Measurements from ENCODE around the gene PPARG. TPM values are rescaled to one million over a fixed set of nuclear protein-coding genes. Genes with fewer than 3 reads are reported as not detected.
A peak's percentile ranks its signal among the peaks of the same experiment; 100 is the strongest.

PPARG gene
- total and polyA plus RNA-seq, 2 of the 8 experiments (the other 6 are each of a cell fraction or from before 2014, with no cell fraction given), result 0.06 TPM; not detected in 1

DNA sequence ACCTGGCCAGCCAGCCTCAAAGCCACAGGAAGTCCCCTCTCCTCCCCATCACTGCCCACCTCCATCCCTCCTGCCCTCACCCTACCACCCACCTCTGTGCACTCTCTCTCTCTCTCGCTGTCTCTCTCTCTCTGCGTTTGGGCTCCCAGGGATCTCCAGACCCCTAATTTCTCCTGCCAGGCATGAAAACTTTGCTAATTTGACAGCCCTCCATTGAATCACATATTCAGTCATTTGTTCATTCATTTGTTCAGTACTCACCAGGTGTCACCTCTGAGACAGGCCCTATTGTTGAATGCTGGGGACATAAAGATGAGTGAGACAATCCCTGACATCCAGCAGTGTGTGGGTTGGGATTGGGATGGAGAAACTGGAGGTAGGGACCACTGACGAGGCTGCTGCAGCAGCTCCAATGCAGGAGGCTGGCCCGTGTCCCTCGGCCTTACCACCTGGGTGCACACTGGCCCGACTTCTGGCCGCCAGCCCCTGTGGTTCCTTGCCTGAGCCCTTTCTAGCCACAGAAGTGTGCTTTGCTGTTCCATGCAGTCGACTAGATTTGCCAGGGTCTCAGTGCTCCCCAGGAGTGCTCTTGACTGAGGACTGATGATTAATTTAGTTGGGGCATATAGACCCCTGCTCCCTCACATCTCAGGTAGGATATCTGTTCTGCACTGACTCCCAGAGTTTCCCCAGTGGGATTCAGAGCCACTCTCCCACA, 156.8 kb downstream of the PPARG start:
- Histone ChIP-seq H4K8ac (ENCODE audit: extremely low read depth, insufficient read depth, low read length) (no peak overlapping the region), H2BK120ac (replicated peaks; ENCODE audit: low read depth, low read length) (no peak overlapping the region), H2AFZ (ENCODE audit: low read length) (peak overlapping the region; percentile 90; the same call in 1 of the 2 replicates), H4K5ac (ENCODE audit: insufficient read length, low read depth, low read length) (no peak overlapping the region), H3K36me3 (ENCODE audit: control insufficient read depth in 2 of 4, insufficient read depth in 4 of 4, low read length in 3 of 4) (no peaks in the 10 kb centered on the region; a peak in 1 of 8 replicates), H3K4me2 (ENCODE audit: insufficient read depth in 1 of 2, low read depth in 2 of 2, low read length in 2 of 2) (no peak overlapping the region), H3K23ac (ENCODE audit: insufficient read length) (no peak overlapping the region), H2BK15ac (ENCODE audit: low read length) (no peak overlapping the region; the same call in 1 of the 2 replicates), H3K4me3 (ENCODE audit: extremely low read depth in 1 of 4, insufficient read depth in 2 of 4, low read depth in 3 of 4, low read length in 4 of 4) (no peak overlapping the region), H2BK12ac (ENCODE audit: low read depth, low read length) (peak overlapping the region; percentile 13; the same call in 1 of the 2 replicates), H3K27me3 (replicated peaks in 1 of 4; ENCODE audit: control insufficient read depth in 3 of 4, extremely low read depth in 1 of 4, insufficient read depth in 3 of 4, low read length in 3 of 4) (peaks cover 0 to 2% (median 0%) of the 10 kb centered on the region in 4 experiments; a peak in 1 of 7 replicates), H3K79me1 (ENCODE audit: low read depth, low read length) (no peaks in the 10 kb centered on the region), H3K4ac (replicated peaks; ENCODE audit: insufficient read length, low read depth, low read length) (peak overlapping the region; percentile 73), H3K18ac (ENCODE audit: extremely low read depth, low read length) (no peak overlapping the region), H3K23me2 (ENCODE audit: low read depth, low read length) (no peaks in the 10 kb centered on the region), H3K27ac (ENCODE audit: low read depth, low read length) (no peak overlapping the region), H3K79me2 (ENCODE audit: control insufficient read depth in 1 of 2, insufficient read depth in 2 of 2, low read length in 2 of 2) (no peaks in the 10 kb centered on the region), H2BK5ac (ENCODE audit: low read depth, low read length) (peak overlapping the region; percentile 10; the same call in 1 of the 2 replicates), H3K9me3 (ENCODE audit: insufficient read depth in 2 of 2, low read depth in 1 of 2, low read length in 1 of 2) (no peaks in the 10 kb centered on the region), H4K20me1 (replicated peaks in 1 of 2; ENCODE audit: control insufficient read depth in 1 of 2, insufficient read depth in 2 of 2, low read length in 2 of 2) (no peaks in the 10 kb centered on the region), H4K91ac (replicated peaks; ENCODE audit: insufficient read length, low read length) (peak overlapping the region; percentile 62), H3K9ac (replicated peaks in 1 of 4; ENCODE audit: extremely low read depth in 1 of 4, low read depth in 3 of 4, low read length in 3 of 4) (no peak overlapping the region), H3K56ac (replicated peaks; ENCODE audit: insufficient read length, low read depth, low read length) (no peak overlapping the region), H3K14ac (ENCODE audit: insufficient read length) (no peak overlapping the region), H2BK20ac (ENCODE audit: low read length) (0 out of 2 replicates have a peak overlapping the region, but pooled peaks have one; percentile 13), H3K4me1 (replicated peaks in 1 of 4; ENCODE audit: control insufficient read depth in 3 of 4, insufficient read depth in 4 of 4, low read length in 3 of 4) (peaks cover 0 to 16% (median 6%) of the 10 kb centered on the region in 4 experiments; a peak in 5 of 7 replicates), H2AK5ac (ENCODE audit: low read depth, low read length) (no peak overlapping the region)
- 84% methylated on average over 8 of the region's 8 CpGs; no CpG with 5 or more reads in 1 of the 2 experiments for WGBS, 2 experiments (ENCODE audit: extremely low coverage in 1 of 2, insufficient coverage in 1 of 2, insufficient read length in 1 of 2, insufficient replicate concordance in 2 of 2, low coverage in 1 of 2, low lambda C conversion rate in 2 of 2, missing lambda C conversion rate in 1 of 2)
- FAIRE-seq (no peak), DNase-seq (ENCODE audit: low read depth in 1 of 2, low spot score in 2 of 2) (no peak)
- ChIA-PET POLR2A (ENCODE audit: partially characterized antibody) (no interaction called here), CTCF (ENCODE audit: partially characterized antibody) (no interaction called here)
